ENCODE results near the gene SUGCT.
A peak's percentile ranks its signal among the peaks of the same experiment; 100 is the strongest.

SUGCT gene

GRCh38 chr7:40276061-40276460 lies 141.3 kb downstream of the SUGCT start:
- DNase-seq: no peak

- no peak for DNase-seq
These were observed 145.2 kb downstream of the SUGCT start for GRCh38 chr7:40279991-40280390.

GRCh38 chr7:40282858-40283257 lies 148.1 kb downstream of the SUGCT start:
- no peak for DNase-seq

- no peak for DNase-seq
These were observed 148.6 kb downstream of the SUGCT start for GRCh38 chr7:40283391-40283790.

- no peak for DNase-seq
These were observed 154.0 kb downstream of the SUGCT start for GRCh38 chr7:40288827-40289226.

GRCh38 chr7:40297741-40298311 lies 163.0 kb downstream of the SUGCT start:
- no peak for DNase-seq

GRCh38 chr7:40298421-40298820 lies 163.6 kb downstream of the SUGCT start:
- no peak for DNase-seq

- DNase-seq: no peak
These were observed 164.3 kb downstream of the SUGCT start for GRCh38 chr7:40299097-40299496.

GRCh38 chr7:40300146-40300670 lies 165.4 kb downstream of the SUGCT start:
- no peak for DNase-seq

GRCh38 chr7:40301486-40302068 lies 166.8 kb downstream of the SUGCT start:
- DNase-seq: no peak

- no peak for DNase-seq
These were observed 169.2 kb downstream of the SUGCT start for GRCh38 chr7:40303996-40304395.

GRCh38 chr7:40305229-40305628 lies 170.4 kb downstream of the SUGCT start:
- DNase-seq: no peak

GRCh38 chr7:40306025-40306424 lies 171.2 kb downstream of the SUGCT start:
- DNase-seq: peak; percentile 6

GRCh38 chr7:40306596-40306995 lies 171.8 kb downstream of the SUGCT start:
- no peak for DNase-seq

GRCh38 chr7:40310258-40310657 lies 175.5 kb downstream of the SUGCT start:
- DNase-seq: no peak

- no peak for DNase-seq
These were observed 176.5 kb downstream of the SUGCT start for GRCh38 chr7:40311307-40311706.

- no peak for DNase-seq
These were observed 180.5 kb downstream of the SUGCT start for GRCh38 chr7:40315277-40315676.

GRCh38 chr7:40316176-40316575 lies 181.4 kb downstream of the SUGCT start:
- no peak for DNase-seq

GRCh38 chr7:40324914-40325313 lies 190.1 kb downstream of the SUGCT start:
- DNase-seq: no peak

- no peak for DNase-seq
These were observed 192.3 kb downstream of the SUGCT start for GRCh38 chr7:40327113-40327512.

GRCh38 chr7:40327873-40328272 lies 193.1 kb downstream of the SUGCT start:
- no peak for DNase-seq

- peak; percentile 79 for DNase-seq
These were observed 194.9 kb downstream of the SUGCT start for GRCh38 chr7:40329601-40330153.

GRCh38 chr7:40330408-40330807 lies 195.6 kb downstream of the SUGCT start:
- DNase-seq: no peak

GRCh38 chr7:40331915-40332314 lies 197.1 kb downstream of the SUGCT start:
- no peak for DNase-seq

GRCh38 chr7:40332516-40332915 lies 197.7 kb downstream of the SUGCT start:
- DNase-seq: no peak
